Neural crest cell (in vitro differentiated cells): ENCODE measurements around the gene CDK17. TPM values are rescaled to one million over a fixed set of nuclear protein-coding genes. Genes with fewer than 3 reads are reported as not detected.

Source experiments
- DNase-seq: peaks from one replicate; pipeline ENCODE4 v3.0.0; 2021; ENCODE audit warnings: low read depth, mixed read lengths, low spot score
- H3K27ac Mint-ChIP-seq: one replicate; pipeline ENCODE4 v1.8.0; 2021; ENCODE audit warnings: mild to moderate bottlenecking, mixed read lengths; ENCODE audit not compliant: unreplicated experiment
- H3K27me3 Mint-ChIP-seq: 2 replicates; pipeline ENCODE4 v1.8.0; 2021; ENCODE audit warnings: low read depth, mild to moderate bottlenecking, mixed read lengths
- H3K36me3 Mint-ChIP-seq: 2 replicates; pipeline ENCODE4 v1.8.0; 2021; ENCODE audit warnings: low read depth, mild to moderate bottlenecking, mixed read lengths
- H3K4me1 Mint-ChIP-seq: 2 replicates; pipeline ENCODE4 v1.8.0; 2021; ENCODE audit warnings: mixed read lengths
- H3K4me3 Mint-ChIP-seq: one replicate; pipeline ENCODE4 v1.8.0; 2021; ENCODE audit warnings: mild to moderate bottlenecking, mixed read lengths
- H3K9me3 Mint-ChIP-seq: 2 replicates; pipeline ENCODE4 v1.8.0; 2021; ENCODE audit warnings: mixed read lengths
- total RNA-seq: library from RNA; stranded (reverse); gene quantifications from 2 replicates; pipeline ENCODE4 v1.2.1, GENCODE V29; 2021
- TF ChIP-seq, protein P1 (sequence below): fragments of 200-600 bp; sonication (generic); conservative IDR thresholded peaks from 2 replicates; pipeline ENCODE4 v1.5.0; 2021; ENCODE audit warnings: antibody characterized with exemption, mild to moderate bottlenecking

CDK17 gene
- total RNA-seq, 1 donor from 2014 or later, result 33.4 TPM

DNA sequence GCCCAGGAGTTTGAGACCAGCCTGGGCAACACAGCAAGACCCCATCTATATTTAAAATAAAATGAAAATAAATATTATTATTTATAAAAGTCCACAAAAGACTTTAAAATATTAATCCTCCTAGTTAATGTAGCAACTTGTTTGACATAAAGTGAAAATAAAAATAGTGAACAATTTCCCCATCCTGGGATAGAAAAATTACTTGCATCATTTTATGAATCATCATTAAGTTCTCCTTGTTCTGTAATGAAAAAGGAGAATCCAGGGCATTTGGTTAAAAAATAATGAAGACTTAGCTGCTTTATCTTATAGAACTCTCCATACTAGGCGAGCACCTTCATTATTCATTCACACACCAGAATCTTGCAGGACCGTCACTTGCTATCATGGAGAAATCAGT, 140.0 kb downstream of the CDK17 start:
- peaks cover 16% of the 10 kb centered on the region for H3K36me3 Mint-ChIP-seq
- TF ChIP-seq, protein P1, sequence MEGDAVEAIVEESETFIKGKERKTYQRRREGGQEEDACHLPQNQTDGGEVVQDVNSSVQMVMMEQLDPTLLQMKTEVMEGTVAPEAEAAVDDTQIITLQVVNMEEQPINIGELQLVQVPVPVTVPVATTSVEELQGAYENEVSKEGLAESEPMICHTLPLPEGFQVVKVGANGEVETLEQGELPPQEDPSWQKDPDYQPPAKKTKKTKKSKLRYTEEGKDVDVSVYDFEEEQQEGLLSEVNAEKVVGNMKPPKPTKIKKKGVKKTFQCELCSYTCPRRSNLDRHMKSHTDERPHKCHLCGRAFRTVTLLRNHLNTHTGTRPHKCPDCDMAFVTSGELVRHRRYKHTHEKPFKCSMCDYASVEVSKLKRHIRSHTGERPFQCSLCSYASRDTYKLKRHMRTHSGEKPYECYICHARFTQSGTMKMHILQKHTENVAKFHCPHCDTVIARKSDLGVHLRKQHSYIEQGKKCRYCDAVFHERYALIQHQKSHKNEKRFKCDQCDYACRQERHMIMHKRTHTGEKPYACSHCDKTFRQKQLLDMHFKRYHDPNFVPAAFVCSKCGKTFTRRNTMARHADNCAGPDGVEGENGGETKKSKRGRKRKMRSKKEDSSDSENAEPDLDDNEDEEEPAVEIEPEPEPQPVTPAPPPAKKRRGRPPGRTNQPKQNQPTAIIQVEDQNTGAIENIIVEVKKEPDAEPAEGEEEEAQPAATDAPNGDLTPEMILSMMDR, result no peak
- no peaks in the 10 kb centered on the region for H3K9me3 Mint-ChIP-seq
- H3K27ac Mint-ChIP-seq, result no peak overlapping the region
- peaks cover 11% of the 10 kb centered on the region for H3K4me1 Mint-ChIP-seq
- H3K4me3 Mint-ChIP-seq, result no peak overlapping the region
- no peaks in the 10 kb centered on the region for H3K27me3 Mint-ChIP-seq
- no peak for DNase-seq

DNA sequence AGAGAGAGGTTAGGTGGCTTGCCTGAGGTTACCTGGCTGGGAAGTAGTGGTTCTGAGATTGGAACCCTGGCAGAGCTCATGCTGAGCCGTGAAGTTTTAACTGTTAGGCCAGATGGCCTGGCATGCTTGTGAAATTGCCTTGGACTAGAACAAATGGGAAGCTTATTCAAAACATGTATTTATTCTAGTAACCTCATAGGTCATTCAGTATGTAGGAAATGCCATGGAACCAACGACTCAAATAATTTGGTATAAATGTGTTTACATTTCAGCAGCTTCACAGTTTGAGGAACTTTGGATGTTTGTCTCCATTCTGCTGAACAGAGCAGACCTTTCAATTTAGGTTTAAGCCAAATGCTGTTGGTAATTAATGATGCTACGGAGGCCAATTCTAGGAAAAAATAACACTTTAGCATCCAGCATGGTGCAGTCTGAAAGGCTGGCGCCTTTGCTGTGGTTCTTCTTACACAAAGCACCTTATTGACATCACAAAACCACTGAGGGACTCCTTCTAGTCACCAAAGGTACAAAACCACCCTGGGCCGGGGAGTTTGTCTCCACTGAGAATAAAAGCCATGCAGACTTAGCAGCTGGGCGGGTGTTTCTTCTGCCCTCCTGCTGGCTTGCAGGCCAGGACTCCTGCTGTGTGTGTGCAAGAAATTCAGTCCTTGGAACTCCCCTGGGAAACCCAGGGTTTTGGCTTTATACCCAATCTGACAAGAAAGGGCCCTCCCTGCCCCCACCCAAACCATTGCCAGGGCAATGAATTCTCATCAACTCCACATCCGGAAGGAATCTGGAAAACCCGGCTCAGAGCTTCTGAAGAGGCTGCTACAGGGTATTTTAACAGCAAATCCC, 141.9 kb downstream of the CDK17 start:
- H3K27me3 Mint-ChIP-seq, result no peaks in the 10 kb centered on the region
- TF ChIP-seq, protein P1, result no peak
- H3K9me3 Mint-ChIP-seq, result no peaks in the 10 kb centered on the region
- H3K27ac Mint-ChIP-seq, result no peak overlapping the region
- peaks cover 13% of the 10 kb centered on the region for H3K36me3 Mint-ChIP-seq
- DNase-seq, result no peak
- no peak overlapping the region for H3K4me3 Mint-ChIP-seq
- H3K4me1 Mint-ChIP-seq, result peaks cover 15% of the 10 kb centered on the region

DNA sequence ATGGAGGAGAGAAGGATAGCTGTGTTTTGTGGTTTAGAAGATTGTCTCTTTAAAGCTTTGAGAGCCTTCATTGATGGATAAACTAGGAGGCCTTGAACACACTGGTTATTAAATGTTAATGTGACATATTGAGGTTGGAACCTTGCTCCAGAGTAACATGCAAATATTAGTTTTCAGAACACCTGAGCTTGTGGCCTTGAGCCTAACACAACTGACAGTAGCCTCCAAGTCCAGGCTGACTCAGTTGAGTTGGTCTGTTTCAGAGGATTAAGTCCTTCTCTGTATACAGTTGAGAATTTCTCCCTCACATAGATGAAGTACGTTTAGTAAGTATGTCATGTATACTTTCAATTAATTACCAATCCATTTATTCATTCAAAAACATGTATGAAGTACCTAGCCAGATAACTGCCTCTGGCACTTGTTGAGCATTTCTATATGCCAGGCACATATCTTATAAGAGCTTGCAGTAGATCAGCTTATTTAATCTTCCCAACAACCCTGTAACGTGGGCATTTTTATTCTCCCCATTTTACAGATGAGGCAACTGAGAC, 142.6 kb downstream of the CDK17 start:
- no peaks in the 10 kb centered on the region for H3K27me3 Mint-ChIP-seq
- peaks cover 15% of the 10 kb centered on the region for H3K4me1 Mint-ChIP-seq
- no peak overlapping the region for H3K27ac Mint-ChIP-seq
- H3K4me3 Mint-ChIP-seq, result no peak overlapping the region
- TF ChIP-seq, protein P1, result no peak
- no peaks in the 10 kb centered on the region for H3K9me3 Mint-ChIP-seq
- H3K36me3 Mint-ChIP-seq, result peaks cover 10% of the 10 kb centered on the region
- no peak for DNase-seq

DNA sequence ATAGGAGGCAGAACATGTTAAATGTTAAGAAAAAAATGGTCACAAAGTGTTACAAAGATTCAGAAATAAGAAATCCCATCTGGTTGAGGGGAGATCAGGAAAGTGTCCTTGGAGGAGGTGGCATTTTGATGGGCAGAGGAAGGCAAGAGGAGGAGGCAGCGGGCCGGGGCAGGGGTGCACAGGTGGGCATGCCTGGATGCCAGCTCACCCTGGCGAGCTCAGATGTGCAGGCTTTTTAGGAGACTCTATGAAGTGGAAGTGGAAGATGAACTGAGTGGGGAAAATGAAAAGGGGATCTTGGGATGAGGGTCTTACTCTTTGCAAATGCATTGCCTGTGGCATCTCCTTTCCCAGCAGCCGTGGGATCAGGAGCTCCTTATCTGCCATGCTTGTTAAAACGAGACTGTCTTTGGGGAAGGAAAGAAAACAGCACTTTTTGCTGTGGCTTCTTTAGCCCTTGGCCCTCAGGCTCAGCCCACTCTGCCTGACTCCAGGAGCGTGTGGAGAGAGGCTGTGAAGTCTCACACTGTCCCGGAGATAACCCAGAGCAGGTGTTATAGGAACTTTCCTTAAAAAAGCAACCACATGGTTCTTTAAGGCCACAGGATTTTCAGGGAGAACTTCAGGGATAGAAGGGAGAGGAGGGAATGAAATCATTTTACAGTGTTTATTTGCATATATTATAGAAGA, 143.4 kb downstream of the CDK17 start:
- Mint-ChIP-seq H3K36me3 (peaks cover 14% of the 10 kb centered on the region), H3K27me3 (no peaks in the 10 kb centered on the region), H3K4me1 (peaks cover 15% of the 10 kb centered on the region), H3K27ac (no peak overlapping the region), H3K4me3 (no peak overlapping the region), H3K9me3 (no peaks in the 10 kb centered on the region)
- TF ChIP-seq, protein P1, result no peak
- no peak for DNase-seq

DNA sequence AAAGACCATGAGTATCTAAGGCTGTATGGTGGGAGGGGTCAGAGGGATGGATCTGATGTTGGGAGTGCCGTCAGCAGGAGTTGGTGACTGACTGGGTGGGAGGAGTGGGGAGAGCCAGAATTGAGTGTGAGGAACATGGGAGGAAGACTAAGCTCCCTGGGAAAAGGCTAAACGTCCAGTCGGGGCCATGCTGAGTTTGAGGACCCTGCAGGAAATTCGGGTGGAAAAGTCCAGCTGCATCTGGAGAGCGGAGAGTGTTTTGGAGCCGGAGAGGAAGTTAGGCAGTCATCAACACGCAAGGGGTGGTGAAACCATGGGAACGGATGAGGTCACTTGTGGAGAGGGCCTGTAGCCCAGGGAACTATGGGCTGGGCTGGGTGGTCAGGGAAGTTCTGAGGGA, 145.2 kb downstream of the CDK17 start:
- no peak overlapping the region for H3K27ac Mint-ChIP-seq
- peaks cover 15% of the 10 kb centered on the region for H3K4me1 Mint-ChIP-seq
- TF ChIP-seq, protein P1, result no peak
- no peak for DNase-seq
- H3K4me3 Mint-ChIP-seq, result no peak overlapping the region
- H3K36me3 Mint-ChIP-seq, result peaks cover 13% of the 10 kb centered on the region
- no peaks in the 10 kb centered on the region for H3K27me3 Mint-ChIP-seq
- no peaks in the 10 kb centered on the region for H3K9me3 Mint-ChIP-seq
